ENCODE results near the gene EAF2. TPM values are rescaled to one million over a fixed set of nuclear protein-coding genes. Genes with fewer than 3 reads are reported as not detected.
"Not testable (repeated sequence)": the region's sequence is repeated elsewhere in the genome, so short reads cannot be mapped to it uniquely, and the experiment has no call there.

EAF2 gene
- total and polyA plus RNA-seq, 5 experiments from 2014 or later: 9.6 to 21.4 (median 12.5) TPM

- Mint-ChIP-seq H3K27ac (peak overlapping the region in 2 of 10 donors; percentile 4), H3K9me3 (peaks cover 0 to 18% (median 8%) of the 10 kb centered on the region in 9 donors), H3K27me3 (no peaks in the 10 kb centered on the region), H3K4me3 (no peak overlapping the region), H3K4me1 (peaks cover 23 to 45% (median 42%) of the 10 kb centered on the region in 4 donors), H3K36me3 (peaks cover 41 to 89% (median 83%) of the 10 kb centered on the region in 3 donors)
- ATAC-seq: no peak
- no peak for DNase-seq
- POLR2A ChIA-PET: no interaction called here
Observed at GRCh38 chr3:121821421-121822199, 13.4 kb upstream of the EAF2 start.

- H3K9me3 Mint-ChIP-seq: peaks cover 0 to 11% (median 8%) of the 10 kb centered on the region in 9 donors
- H3K27me3 Mint-ChIP-seq: no peaks in the 10 kb centered on the region
- peaks cover 17 to 34% (median 33%) of the 10 kb centered on the region in 4 donors for H3K4me1 Mint-ChIP-seq
- peaks cover 29 to 89% (median 83%) of the 10 kb centered on the region in 3 donors for H3K36me3 Mint-ChIP-seq
- H3K27ac Mint-ChIP-seq: no peak overlapping the region
- peak overlapping the region in 4 of 10 donors; percentile 34 to 61 (median 42) for H3K4me3 Mint-ChIP-seq
- DNase-seq (no peak), ATAC-seq (no peak)
- POLR2A ChIA-PET: no interaction called here
Observed at GRCh38 chr3:121822973-121823372, 12.0 kb upstream of the EAF2 start.

- Mint-ChIP-seq H3K9me3 (no peaks in the 10 kb centered on the region), H3K4me1 (peaks cover 23 to 80% (median 57%) of the 10 kb centered on the region in 4 donors)
- DNase-seq: peak in 2 of 10 donors; percentile 2 to 7
Observed at GRCh38 chr3:121834157-121834670, 795 bp upstream of the EAF2 start.

GRCh38 chr3:121835465-121835801 lies 424 bp downstream of the EAF2 start:
- ATAC-seq (peak in 1 of 2 donors; percentile 22), DNase-seq (no peak)
- peaks cover 23 to 75% (median 51%) of the 10 kb centered on the region in 4 donors for H3K4me1 Mint-ChIP-seq
- peak overlapping the region; percentile 82 to 97 (median 94) for H3K27ac Mint-ChIP-seq
- H3K9me3 Mint-ChIP-seq: no peaks in the 10 kb centered on the region
- no peaks in the 10 kb centered on the region for H3K27me3 Mint-ChIP-seq
- H3K4me3 Mint-ChIP-seq: peak overlapping the region; percentile 89 to 98 (median 96)
- POLR2A ChIA-PET: interaction anchor here (1.5 kb wide), 1 partner anchor 548 kb away, joined by 8 read pairs; the partner anchor contains the start of genes FAM162A and MIX23
- peaks cover 0 to 26% (median 10%) of the 10 kb centered on the region in 3 donors for H3K36me3 Mint-ChIP-seq

More at GRCh38 chr3:121834157-121834670, 795 bp upstream of the EAF2 start:
- Mint-ChIP-seq H3K27me3 (no peaks in the 10 kb centered on the region), H3K36me3 (peaks cover 0 to 33% (median 10%) of the 10 kb centered on the region in 3 donors), H3K4me3 (peak overlapping the region; percentile 89 to 98 (median 96)), H3K27ac (peak overlapping the region; percentile 82 to 97 (median 94))
- ATAC-seq: no peak
- POLR2A ChIA-PET: interaction anchor here (0.6 to 1.7 kb wide), 3 partner anchors 9 to 176 kb away, joined by 3 to 5 read pairs (median 3); partner anchors contain the start of gene HCLS1

- no peaks in the 10 kb centered on the region for H3K9me3 Mint-ChIP-seq
- H3K36me3 Mint-ChIP-seq: peaks cover 0 to 22% (median 10%) of the 10 kb centered on the region in 3 donors
- ATAC-seq (no peak), DNase-seq (no peak)
- peak overlapping the region; percentile 89 to 98 (median 96) for H3K4me3 Mint-ChIP-seq
- no peaks in the 10 kb centered on the region for H3K27me3 Mint-ChIP-seq
- H3K4me1 Mint-ChIP-seq: peaks cover 20 to 68% (median 45%) of the 10 kb centered on the region in 4 donors
- POLR2A ChIA-PET: interaction anchor here (1.5 kb wide), 1 partner anchor 548 kb away, joined by 8 read pairs; the partner anchor contains the start of genes FAM162A and MIX23
- H3K27ac Mint-ChIP-seq: peak overlapping the region in 8 of 10 donors; percentile 32 to 97 (median 91)
Observed at GRCh38 chr3:121836064-121836463, 1.1 kb downstream of the EAF2 start.

- POLR2A ChIA-PET: no interaction called here
- ATAC-seq: no peak
- Mint-ChIP-seq H3K27ac (peak overlapping the region in 5 of 10 donors; percentile 14 to 96 (median 60)), H3K36me3 (peaks cover 0 to 18% (median 8%) of the 10 kb centered on the region in 3 donors), H3K4me3 (peak overlapping the region; percentile 62 to 98 (median 94)), H3K27me3 (no peaks in the 10 kb centered on the region), H3K9me3 (no peaks in the 10 kb centered on the region), H3K4me1 (peaks cover 20 to 64% (median 43%) of the 10 kb centered on the region in 4 donors)
- no peak for DNase-seq
Observed at GRCh38 chr3:121836481-121836880, 1.5 kb downstream of the EAF2 start.

GRCh38 chr3:121839962-121840361 lies 5.0 kb downstream of the EAF2 start:
- no peaks in the 10 kb centered on the region for H3K9me3 Mint-ChIP-seq
- DNase-seq (no peak), ATAC-seq (no peak)
- peaks cover 8 to 35% (median 18%) of the 10 kb centered on the region in 4 donors for H3K4me1 Mint-ChIP-seq
- no peak overlapping the region for H3K4me3 Mint-ChIP-seq
- POLR2A ChIA-PET: no interaction called here
- H3K27me3 Mint-ChIP-seq: no peaks in the 10 kb centered on the region
- no peak overlapping the region for H3K27ac Mint-ChIP-seq
- peaks cover 0 to 2% (median 2%) of the 10 kb centered on the region in 3 donors for H3K36me3 Mint-ChIP-seq

- POLR2A ChIA-PET: no interaction called here
- H3K36me3 Mint-ChIP-seq: peaks cover 0 to 16% (median 3%) of the 10 kb centered on the region in 3 donors
- H3K27me3 Mint-ChIP-seq: no peaks in the 10 kb centered on the region
- H3K4me1 Mint-ChIP-seq: peaks cover 0 to 5% (median 0%) of the 10 kb centered on the region in 4 donors
- ATAC-seq (no peak), DNase-seq (no peak)
- no peak overlapping the region for H3K27ac Mint-ChIP-seq
- no peaks in the 10 kb centered on the region for H3K9me3 Mint-ChIP-seq
- H3K4me3 Mint-ChIP-seq: no peak overlapping the region
Observed at GRCh38 chr3:121844892-121845291, 9.9 kb downstream of the EAF2 start.

- DNase-seq: no peak
- Mint-ChIP-seq H3K4me3 (no peak overlapping the region), H3K27ac (no peak overlapping the region), H3K9me3 (peaks cover 0 to 3% (median 0%) of the 10 kb centered on the region in 9 donors), H3K27me3 (no peaks in the 10 kb centered on the region), H3K36me3 (peaks cover 0 to 13% (median 9%) of the 10 kb centered on the region in 3 donors), H3K4me1 (peaks cover 0 to 1% (median under 1%) of the 10 kb centered on the region in 4 donors)
- POLR2A ChIA-PET: no interaction called here
- ATAC-seq: no peak
Observed at GRCh38 chr3:121852256-121852655, 17.2 kb downstream of the EAF2 start.

- DNase-seq (no peak), ATAC-seq (no peak)
- peaks cover 0 to 41% (median 27%) of the 10 kb centered on the region in 3 donors for H3K36me3 Mint-ChIP-seq
Observed at GRCh38 chr3:121855555-121855954, 20.5 kb downstream of the EAF2 start.

GRCh38 chr3:121857778-121858177 lies 22.8 kb downstream of the EAF2 start:
- H3K27ac Mint-ChIP-seq, H3K4me3 Mint-ChIP-seq, H3K27me3 Mint-ChIP-seq, H3K9me3 Mint-ChIP-seq, ATAC-seq, DNase-seq, H3K4me1 Mint-ChIP-seq, POLR2A ChIA-PET: not testable (repeated sequence)
- H3K36me3 Mint-ChIP-seq: peaks cover 7 to 49% (median 46%) of the 10 kb centered on the region in 3 donors

More at GRCh38 chr3:121855555-121855954, 20.5 kb downstream of the EAF2 start:
- POLR2A ChIA-PET: no interaction called here
- H3K27me3 Mint-ChIP-seq: no peaks in the 10 kb centered on the region
- H3K27ac Mint-ChIP-seq: no peak overlapping the region
- peaks cover 0 to 3% (median 0%) of the 10 kb centered on the region in 9 donors for H3K9me3 Mint-ChIP-seq
- H3K4me3 Mint-ChIP-seq: no peak overlapping the region
- peaks cover 0 to 4% (median under 1%) of the 10 kb centered on the region in 4 donors for H3K4me1 Mint-ChIP-seq

- POLR2A ChIA-PET, H3K27ac Mint-ChIP-seq, H3K9me3 Mint-ChIP-seq, ATAC-seq, H3K4me3 Mint-ChIP-seq, H3K27me3 Mint-ChIP-seq, DNase-seq, H3K4me1 Mint-ChIP-seq: not testable (repeated sequence)
- H3K36me3 Mint-ChIP-seq: peaks cover 11 to 50% (median 39%) of the 10 kb centered on the region in 3 donors
Observed at GRCh38 chr3:121863247-121863646, 28.2 kb downstream of the EAF2 start.

- POLR2A ChIA-PET: no interaction called here
- no peak for DNase-seq
Observed at GRCh38 chr3:121863801-121864200, 28.8 kb downstream of the EAF2 start.

More at GRCh38 chr3:121863801-121864200, 28.8 kb downstream of the EAF2 start:
- peaks cover 0 to 7% (median 0%) of the 10 kb centered on the region in 9 donors for H3K9me3 Mint-ChIP-seq
- H3K36me3 Mint-ChIP-seq: peaks cover 13 to 45% (median 36%) of the 10 kb centered on the region in 3 donors
- H3K27me3 Mint-ChIP-seq: no peaks in the 10 kb centered on the region
- no peak for ATAC-seq
- H3K4me3 Mint-ChIP-seq: no peak overlapping the region
- peaks cover 0 to 4% (median 0%) of the 10 kb centered on the region in 4 donors for H3K4me1 Mint-ChIP-seq
- no peak overlapping the region for H3K27ac Mint-ChIP-seq

Data from naive thymus-derived CD8-positive, alpha-beta T cell (primary cell).